ENCODE data around the gene GAS2L2. TPM values are rescaled to one million over a fixed set of nuclear protein-coding genes. Genes with fewer than 3 reads are reported as not detected.

GAS2L2 gene
- total RNA-seq, 1 experiment from 2014 or later, result 0.15 TPM

GRCh38 chr17:35774499-35774898 is 21.5 kb upstream of the GAS2L2 start (continued):
- TF ChIP-seq USF2 (CRISPR knock-in tag; IDR thresholded peaks at IDR 0.05), result no peak
- TF ChIP-seq, protein P1, sequence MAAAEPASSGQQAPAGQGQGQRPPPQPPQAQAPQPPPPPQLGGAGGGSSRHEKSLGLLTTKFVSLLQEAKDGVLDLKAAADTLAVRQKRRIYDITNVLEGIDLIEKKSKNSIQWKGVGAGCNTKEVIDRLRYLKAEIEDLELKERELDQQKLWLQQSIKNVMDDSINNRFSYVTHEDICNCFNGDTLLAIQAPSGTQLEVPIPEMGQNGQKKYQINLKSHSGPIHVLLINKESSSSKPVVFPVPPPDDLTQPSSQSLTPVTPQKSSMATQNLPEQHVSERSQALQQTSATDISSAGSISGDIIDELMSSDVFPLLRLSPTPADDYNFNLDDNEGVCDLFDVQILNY (CRISPR knock-in tag; IDR thresholded peaks at IDR 0.05), result no peak
- no peak for TF ChIP-seq ZNF219 (CRISPR knock-in tag; IDR thresholded peaks at IDR 0.05; ENCODE audit: borderline replicate concordance)

DNA sequence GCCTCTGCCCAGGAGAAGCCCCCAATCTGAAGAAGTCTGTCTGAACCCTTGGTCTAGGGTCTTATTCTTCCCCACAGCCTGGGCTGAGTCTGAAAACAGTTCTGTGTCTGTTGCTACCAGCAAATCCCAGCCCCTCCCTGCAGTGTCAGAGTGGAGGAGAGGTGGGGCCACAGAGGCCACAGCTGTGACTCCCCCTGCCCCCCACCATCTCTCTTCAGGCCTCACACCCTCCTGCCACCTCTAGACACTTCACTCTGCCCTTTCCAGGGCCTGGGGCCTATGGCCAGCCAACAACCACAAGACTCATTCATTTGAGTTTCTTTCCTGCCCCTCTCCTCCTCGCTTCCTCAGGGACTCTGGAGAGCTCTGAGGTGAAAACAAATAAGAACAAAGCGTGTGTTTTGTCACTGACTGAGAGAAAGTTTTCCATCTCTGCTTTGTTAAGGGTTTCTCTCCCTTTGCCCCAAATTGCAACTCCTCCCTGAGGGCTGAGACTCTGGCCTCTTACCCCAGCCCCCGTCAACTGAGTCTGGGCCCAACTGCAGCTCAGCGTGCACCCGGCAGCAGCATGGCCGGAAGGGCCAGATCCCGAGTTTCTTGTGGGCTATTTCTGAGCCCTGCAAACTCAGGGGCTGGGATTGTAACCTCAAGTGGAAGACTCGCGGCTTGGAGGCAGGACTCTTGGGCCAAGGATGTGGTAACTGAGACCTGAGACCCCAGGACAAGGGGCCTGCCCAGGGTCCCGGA is 20.8 kb upstream of the GAS2L2 start:
- CTCF ChIA-PET, result interaction anchor here (1.2 to 4.3 kb wide), 4 partner anchors 9 to 75 kb away, joined by 3 to 60 read pairs (median 12); partner anchors contain the start of gene TAF15
- Mint-ChIP-seq H3K36me3 (no peaks in the 10 kb centered on the region), H3K27me3 (ENCODE audit: low read depth) (no peaks in the 10 kb centered on the region), H3K4me1 (peaks cover 33% of the 10 kb centered on the region), H3K4me3 (no peak overlapping the region), H3K9me3 (0 out of 2 replicates have a peak, but pooled peaks cover 3% of the 10 kb centered on the region), H3K27ac (no peak overlapping the region)
- DNase-seq (ENCODE audit: low spot score) (no peak), ATAC-seq (peak; percentile 25)
- POLR2A ChIA-PET, result interaction anchor here (1.1 kb wide), 1 partner anchor 9 kb away, joined by 3 read pairs; no protein-coding TSS in a partner anchor
- no peak for TF ChIP-seq ZNF263 (CRISPR knock-in tag; IDR thresholded peaks at IDR 0.05; ENCODE audit: low read depth)

DNA sequence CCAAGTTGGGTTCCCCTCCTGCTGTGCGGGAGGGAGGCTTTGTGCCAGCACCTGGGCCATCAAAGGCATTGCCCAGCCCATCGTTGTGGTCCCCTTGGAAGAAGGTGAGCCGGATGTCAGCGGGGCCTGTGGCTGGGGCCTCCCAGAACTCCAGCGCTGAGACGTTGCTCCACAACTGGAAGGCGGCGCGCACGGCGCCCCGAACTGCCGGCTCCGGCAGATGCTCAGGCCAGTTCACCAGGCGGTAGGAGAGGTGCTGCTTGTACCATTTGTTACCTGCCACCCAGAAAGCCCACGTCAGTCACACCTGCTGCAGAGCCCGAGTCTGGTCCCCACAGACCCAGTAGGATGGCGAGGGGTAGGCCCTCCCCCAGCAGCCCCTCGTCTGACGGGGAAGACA is 20.1 kb upstream of the GAS2L2 start:
- ATAC-seq (no peak), DNase-seq (ENCODE audit: low spot score) (no peak)
- Mint-ChIP-seq H3K4me3 (no peak overlapping the region), H3K36me3 (no peaks in the 10 kb centered on the region), H3K27ac (no peak overlapping the region), H3K27me3 (ENCODE audit: low read depth) (no peaks in the 10 kb centered on the region), H3K9me3 (0 out of 2 replicates have a peak, but pooled peaks cover 3% of the 10 kb centered on the region), H3K4me1 (peaks cover 33% of the 10 kb centered on the region)
- POLR2A ChIA-PET, result no interaction called here
- CTCF ChIA-PET, result interaction anchor here (4.0 to 4.3 kb wide), 2 partner anchors 8 to 36 kb away, joined by 17 to 60 read pairs; partner anchors contain the start of gene TAF15
- TF ChIP-seq, protein P2, sequence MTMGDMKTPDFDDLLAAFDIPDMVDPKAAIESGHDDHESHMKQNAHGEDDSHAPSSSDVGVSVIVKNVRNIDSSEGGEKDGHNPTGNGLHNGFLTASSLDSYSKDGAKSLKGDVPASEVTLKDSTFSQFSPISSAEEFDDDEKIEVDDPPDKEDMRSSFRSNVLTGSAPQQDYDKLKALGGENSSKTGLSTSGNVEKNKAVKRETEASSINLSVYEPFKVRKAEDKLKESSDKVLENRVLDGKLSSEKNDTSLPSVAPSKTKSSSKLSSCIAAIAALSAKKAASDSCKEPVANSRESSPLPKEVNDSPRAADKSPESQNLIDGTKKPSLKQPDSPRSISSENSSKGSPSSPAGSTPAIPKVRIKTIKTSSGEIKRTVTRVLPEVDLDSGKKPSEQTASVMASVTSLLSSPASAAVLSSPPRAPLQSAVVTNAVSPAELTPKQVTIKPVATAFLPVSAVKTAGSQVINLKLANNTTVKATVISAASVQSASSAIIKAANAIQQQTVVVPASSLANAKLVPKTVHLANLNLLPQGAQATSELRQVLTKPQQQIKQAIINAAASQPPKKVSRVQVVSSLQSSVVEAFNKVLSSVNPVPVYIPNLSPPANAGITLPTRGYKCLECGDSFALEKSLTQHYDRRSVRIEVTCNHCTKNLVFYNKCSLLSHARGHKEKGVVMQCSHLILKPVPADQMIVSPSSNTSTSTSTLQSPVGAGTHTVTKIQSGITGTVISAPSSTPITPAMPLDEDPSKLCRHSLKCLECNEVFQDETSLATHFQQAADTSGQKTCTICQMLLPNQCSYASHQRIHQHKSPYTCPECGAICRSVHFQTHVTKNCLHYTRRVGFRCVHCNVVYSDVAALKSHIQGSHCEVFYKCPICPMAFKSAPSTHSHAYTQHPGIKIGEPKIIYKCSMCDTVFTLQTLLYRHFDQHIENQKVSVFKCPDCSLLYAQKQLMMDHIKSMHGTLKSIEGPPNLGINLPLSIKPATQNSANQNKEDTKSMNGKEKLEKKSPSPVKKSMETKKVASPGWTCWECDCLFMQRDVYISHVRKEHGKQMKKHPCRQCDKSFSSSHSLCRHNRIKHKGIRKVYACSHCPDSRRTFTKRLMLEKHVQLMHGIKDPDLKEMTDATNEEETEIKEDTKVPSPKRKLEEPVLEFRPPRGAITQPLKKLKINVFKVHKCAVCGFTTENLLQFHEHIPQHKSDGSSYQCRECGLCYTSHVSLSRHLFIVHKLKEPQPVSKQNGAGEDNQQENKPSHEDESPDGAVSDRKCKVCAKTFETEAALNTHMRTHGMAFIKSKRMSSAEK (CRISPR knock-in tag; IDR thresholded peaks at IDR 0.05; ENCODE audit: borderline replicate concordance), result no peak
- no peak for TF ChIP-seq CTCF (IDR thresholded peaks at IDR 0.05)
- no peak for TF ChIP-seq USF2 (CRISPR knock-in tag; IDR thresholded peaks at IDR 0.05)
- TF ChIP-seq, protein P3, sequence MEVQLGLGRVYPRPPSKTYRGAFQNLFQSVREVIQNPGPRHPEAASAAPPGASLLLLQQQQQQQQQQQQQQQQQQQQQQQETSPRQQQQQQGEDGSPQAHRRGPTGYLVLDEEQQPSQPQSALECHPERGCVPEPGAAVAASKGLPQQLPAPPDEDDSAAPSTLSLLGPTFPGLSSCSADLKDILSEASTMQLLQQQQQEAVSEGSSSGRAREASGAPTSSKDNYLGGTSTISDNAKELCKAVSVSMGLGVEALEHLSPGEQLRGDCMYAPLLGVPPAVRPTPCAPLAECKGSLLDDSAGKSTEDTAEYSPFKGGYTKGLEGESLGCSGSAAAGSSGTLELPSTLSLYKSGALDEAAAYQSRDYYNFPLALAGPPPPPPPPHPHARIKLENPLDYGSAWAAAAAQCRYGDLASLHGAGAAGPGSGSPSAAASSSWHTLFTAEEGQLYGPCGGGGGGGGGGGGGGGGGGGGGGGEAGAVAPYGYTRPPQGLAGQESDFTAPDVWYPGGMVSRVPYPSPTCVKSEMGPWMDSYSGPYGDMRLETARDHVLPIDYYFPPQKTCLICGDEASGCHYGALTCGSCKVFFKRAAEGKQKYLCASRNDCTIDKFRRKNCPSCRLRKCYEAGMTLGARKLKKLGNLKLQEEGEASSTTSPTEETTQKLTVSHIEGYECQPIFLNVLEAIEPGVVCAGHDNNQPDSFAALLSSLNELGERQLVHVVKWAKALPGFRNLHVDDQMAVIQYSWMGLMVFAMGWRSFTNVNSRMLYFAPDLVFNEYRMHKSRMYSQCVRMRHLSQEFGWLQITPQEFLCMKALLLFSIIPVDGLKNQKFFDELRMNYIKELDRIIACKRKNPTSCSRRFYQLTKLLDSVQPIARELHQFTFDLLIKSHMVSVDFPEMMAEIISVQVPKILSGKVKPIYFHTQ (CRISPR knock-in tag; IDR thresholded peaks at IDR 0.05), result no peak
- TF ChIP-seq, protein P4, sequence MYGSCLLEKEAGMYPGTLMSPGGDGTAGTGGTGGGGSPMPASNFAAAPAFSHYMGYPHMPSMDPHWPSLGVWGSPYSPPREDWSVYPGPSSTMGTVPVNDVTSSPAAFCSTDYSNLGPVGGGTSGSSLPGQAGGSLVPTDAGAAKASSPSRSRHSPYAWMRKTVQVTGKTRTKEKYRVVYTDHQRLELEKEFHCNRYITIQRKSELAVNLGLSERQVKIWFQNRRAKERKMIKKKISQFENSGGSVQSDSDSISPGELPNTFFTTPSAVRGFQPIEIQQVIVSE (CRISPR knock-in tag; IDR thresholded peaks at IDR 0.05; ENCODE audit: borderline replicate concordance), result no peak
- no peak for TF ChIP-seq JUN (CRISPR knock-in tag; IDR thresholded peaks at IDR 0.05)
- no peak for TF ChIP-seq EMX1 (CRISPR knock-in tag; IDR thresholded peaks at IDR 0.05)
- TF ChIP-seq, protein P5, sequence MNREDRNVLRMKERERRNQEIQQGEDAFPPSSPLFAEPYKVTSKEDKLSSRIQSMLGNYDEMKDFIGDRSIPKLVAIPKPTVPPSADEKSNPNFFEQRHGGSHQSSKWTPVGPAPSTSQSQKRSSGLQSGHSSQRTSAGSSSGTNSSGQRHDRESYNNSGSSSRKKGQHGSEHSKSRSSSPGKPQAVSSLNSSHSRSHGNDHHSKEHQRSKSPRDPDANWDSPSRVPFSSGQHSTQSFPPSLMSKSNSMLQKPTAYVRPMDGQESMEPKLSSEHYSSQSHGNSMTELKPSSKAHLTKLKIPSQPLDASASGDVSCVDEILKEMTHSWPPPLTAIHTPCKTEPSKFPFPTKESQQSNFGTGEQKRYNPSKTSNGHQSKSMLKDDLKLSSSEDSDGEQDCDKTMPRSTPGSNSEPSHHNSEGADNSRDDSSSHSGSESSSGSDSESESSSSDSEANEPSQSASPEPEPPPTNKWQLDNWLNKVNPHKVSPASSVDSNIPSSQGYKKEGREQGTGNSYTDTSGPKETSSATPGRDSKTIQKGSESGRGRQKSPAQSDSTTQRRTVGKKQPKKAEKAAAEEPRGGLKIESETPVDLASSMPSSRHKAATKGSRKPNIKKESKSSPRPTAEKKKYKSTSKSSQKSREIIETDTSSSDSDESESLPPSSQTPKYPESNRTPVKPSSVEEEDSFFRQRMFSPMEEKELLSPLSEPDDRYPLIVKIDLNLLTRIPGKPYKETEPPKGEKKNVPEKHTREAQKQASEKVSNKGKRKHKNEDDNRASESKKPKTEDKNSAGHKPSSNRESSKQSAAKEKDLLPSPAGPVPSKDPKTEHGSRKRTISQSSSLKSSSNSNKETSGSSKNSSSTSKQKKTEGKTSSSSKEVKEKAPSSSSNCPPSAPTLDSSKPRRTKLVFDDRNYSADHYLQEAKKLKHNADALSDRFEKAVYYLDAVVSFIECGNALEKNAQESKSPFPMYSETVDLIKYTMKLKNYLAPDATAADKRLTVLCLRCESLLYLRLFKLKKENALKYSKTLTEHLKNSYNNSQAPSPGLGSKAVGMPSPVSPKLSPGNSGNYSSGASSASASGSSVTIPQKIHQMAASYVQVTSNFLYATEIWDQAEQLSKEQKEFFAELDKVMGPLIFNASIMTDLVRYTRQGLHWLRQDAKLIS (CRISPR knock-in tag; IDR thresholded peaks at IDR 0.05; ENCODE audit: borderline replicate concordance), result no peak
